Femur (tissue), 1 donor: Measurements from ENCODE around the gene TAF1B.

Source experiments
- DNase-seq: peaks from one replicate; pipeline ENCODE4 v3.0.0-alpha.2; 2017

Gene TAF1B

GRCh38 chr2:9808334-9809063 lies 34.8 kb upstream of the TAF1B start:
- no peak for DNase-seq

GRCh38 chr2:9809064-9809356 lies 34.3 kb upstream of the TAF1B start:
- no peak for DNase-seq

- DNase-seq, result no peak
These were observed 33.7 kb upstream of the TAF1B start for GRCh38 chr2:9809448-9810088.

- DNase-seq, result no peak
These were observed 32.1 kb upstream of the TAF1B start for GRCh38 chr2:9811216-9811615.

- DNase-seq, result no peak
These were observed 31.4 kb upstream of the TAF1B start for GRCh38 chr2:9811679-9812511.

GRCh38 chr2:9812945-9813311 lies 30.3 kb upstream of the TAF1B start:
- DNase-seq, result no peak

- peak; percentile 79 for DNase-seq
These were observed 29.8 kb upstream of the TAF1B start for GRCh38 chr2:9813312-9814128.

- DNase-seq, result no peak
These were observed 29.0 kb upstream of the TAF1B start for GRCh38 chr2:9814129-9814868.

- no peak for DNase-seq
These were observed 28.2 kb upstream of the TAF1B start for GRCh38 chr2:9815076-9815475.

- no peak for DNase-seq
These were observed 27.4 kb upstream of the TAF1B start for GRCh38 chr2:9815844-9816279.

- DNase-seq, result no peak
These were observed 25.2 kb upstream of the TAF1B start for GRCh38 chr2:9818097-9818496.

GRCh38 chr2:9819551-9819950 lies 23.7 kb upstream of the TAF1B start:
- DNase-seq, result no peak

- no peak for DNase-seq
These were observed 23.0 kb upstream of the TAF1B start for GRCh38 chr2:9820020-9820973.

GRCh38 chr2:9821805-9822445 lies 21.3 kb upstream of the TAF1B start:
- DNase-seq, result no peak

GRCh38 chr2:9824441-9824840 lies 18.8 kb upstream of the TAF1B start:
- no peak for DNase-seq

- DNase-seq, result no peak
These were observed 18.1 kb upstream of the TAF1B start for GRCh38 chr2:9824956-9825720.

- DNase-seq, result no peak
These were observed 17.1 kb upstream of the TAF1B start for GRCh38 chr2:9826208-9826607.

- no peak for DNase-seq
These were observed 12.4 kb upstream of the TAF1B start for GRCh38 chr2:9830685-9831410.

- DNase-seq, result no peak
These were observed 11.6 kb upstream of the TAF1B start for GRCh38 chr2:9831670-9832069.
